Measurements from ENCODE around the gene MUC13. TPM values are rescaled to one million over a fixed set of nuclear protein-coding genes. Genes with fewer than 3 reads are reported as not detected.

MUC13 gene
- total RNA-seq: under 1 TPM in 1 of 9 donors, not detected in 8; 0.08 TPM
- under 1 TPM in 1 of 2 donors, not detected in 1; 0.15 TPM for polyA plus RNA-seq
- long read RNA-seq, donor 1: 0 reads
- long read RNA-seq, donor 2: 0 reads
- long read RNA-seq, donor 3: 0 reads

GRCh38 chr3:124934577-124934976, at the start of gene MUC13:
TSS of gene MUC13 (minus strand) at chr3:124934751. CDS start at chr3:124934712, 39 bp downstream.
- 83 to 94% (median 91%) methylated on average over 5 of the region's 5 CpGs for WGBS, 4 donors
- peaks cover 0 to 5% (median 0%) of the 10 kb centered on the region in 9 donors for H3K27me3 ChIP-seq
- H3K4me1 ChIP-seq: peaks cover 0 to under 1% (median 0%) of the 10 kb centered on the region in 12 donors
- H3K36me3 ChIP-seq: no peaks in the 10 kb centered on the region
- ATAC-seq: no peak
- no peak within 1 kb of the TSS for H3K27ac ChIP-seq
- no peak for DNase-seq
- peaks cover 0 to 4% (median 0%) of the 10 kb centered on the region in 12 donors for H3K9me3 ChIP-seq
- intact Hi-C loops (cut with DNase I): loop anchor here in 3 of 10 donors (5.0 to 10.0 kb wide), 3 partner anchors 228 to 650 kb away; no protein-coding TSS in a partner anchor
- no peak for TF ChIP-seq POLR2A (IDR thresholded peaks at IDR 0.05)
- TF ChIP-seq CTCF (IDR thresholded peaks at IDR 0.05): no peak
- no peak within 1 kb of the TSS for H3K4me3 ChIP-seq

GRCh38 chr3:124982855-124983254, 48.3 kb upstream of the MUC13 start:
- Histone ChIP-seq H3K36me3 (peaks cover 0 to 96% (median 47%) of the 10 kb centered on the region in 9 donors), H3K4me1 (peaks cover 4 to 48% (median 22%) of the 10 kb centered on the region in 12 donors), H3K4me3 (no peak overlapping the region), H3K9me3 (no peaks in the 10 kb centered on the region), H3K27me3 (no peaks in the 10 kb centered on the region), H3K27ac (peak overlapping the region in 3 of 12 donors; percentile 2 to 83 (median 31))
- intact Hi-C loops (cut with DNase I): loop anchor here in 2 of 10 donors (5.0 kb wide), 2 partner anchors 56 to 221 kb away; no protein-coding TSS in a partner anchor
- 59 to 77% (median 66%) methylated on average over 2 of the region's 2 CpGs for WGBS, 4 donors
- no peak for ATAC-seq
- no peak for DNase-seq
- TF ChIP-seq CTCF (IDR thresholded peaks at IDR 0.05): no peak
- no peak for TF ChIP-seq POLR2A (IDR thresholded peaks at IDR 0.05)

- H3K27me3 ChIP-seq: no peaks in the 10 kb centered on the region
- no peak overlapping the region for H3K27ac ChIP-seq
- H3K36me3 ChIP-seq: peaks cover 0 to 98% (median 61%) of the 10 kb centered on the region in 9 donors
- H3K9me3 ChIP-seq: no peaks in the 10 kb centered on the region
- no peak for TF ChIP-seq POLR2A (IDR thresholded peaks at IDR 0.05)
- TF ChIP-seq CTCF (IDR thresholded peaks at IDR 0.05): no peak
- DNase-seq (no peak), ATAC-seq (no peak)
- WGBS, 4 donors: 57 to 67% (median 64%) methylated on average over 5 of the region's 5 CpGs
- H3K4me1 ChIP-seq: peaks cover 4 to 38% (median 17%) of the 10 kb centered on the region in 12 donors
- intact Hi-C loops (cut with DNase I): loop anchor here in 2 of 10 donors (5.0 kb wide), 2 partner anchors 54 to 219 kb away; no protein-coding TSS in a partner anchor
- no peak overlapping the region for H3K4me3 ChIP-seq
These were observed 46.9 kb upstream of the MUC13 start for GRCh38 chr3:124981472-124981871.

GRCh38 chr3:124978627-124979026, 44.1 kb upstream of the MUC13 start:
- Histone ChIP-seq H3K36me3 (peaks cover 0 to 98% (median 68%) of the 10 kb centered on the region in 9 donors), H3K27ac (no peak overlapping the region), H3K4me3 (no peak overlapping the region), H3K27me3 (no peaks in the 10 kb centered on the region), H3K9me3 (no peaks in the 10 kb centered on the region), H3K4me1 (peaks cover 0 to 13% (median 3%) of the 10 kb centered on the region in 12 donors)
- TF ChIP-seq CTCF (IDR thresholded peaks at IDR 0.05): no peak
- TF ChIP-seq POLR2A (IDR thresholded peaks at IDR 0.05): no peak
- no peak for ATAC-seq
- WGBS, 4 donors: 95 to 99% (median 98%) methylated on average over 7 of the region's 7 CpGs
- intact Hi-C loops (cut with DNase I): loop anchor here in 1 of 10 donors (5.0 kb wide), 1 partner anchor 184 kb away; no protein-coding TSS in a partner anchor
- no peak for DNase-seq
